NCI-H748 (cell line): ENCODE data around the gene ADAMTSL4.
A peak's percentile ranks its signal among the peaks of the same experiment; 100 is the strongest.
"Not testable (repeated sequence)": the region's sequence is repeated elsewhere in the genome, so short reads cannot be mapped to it uniquely, and the experiment has no call there.

Experiments used
- DNase-seq: peaks from one replicate; lab custom pipeline; 2025; ENCODE audit not compliant: unreplicated experiment; lab: John Stamatoyannopoulos, UW

ADAMTSL4 gene

DNA sequence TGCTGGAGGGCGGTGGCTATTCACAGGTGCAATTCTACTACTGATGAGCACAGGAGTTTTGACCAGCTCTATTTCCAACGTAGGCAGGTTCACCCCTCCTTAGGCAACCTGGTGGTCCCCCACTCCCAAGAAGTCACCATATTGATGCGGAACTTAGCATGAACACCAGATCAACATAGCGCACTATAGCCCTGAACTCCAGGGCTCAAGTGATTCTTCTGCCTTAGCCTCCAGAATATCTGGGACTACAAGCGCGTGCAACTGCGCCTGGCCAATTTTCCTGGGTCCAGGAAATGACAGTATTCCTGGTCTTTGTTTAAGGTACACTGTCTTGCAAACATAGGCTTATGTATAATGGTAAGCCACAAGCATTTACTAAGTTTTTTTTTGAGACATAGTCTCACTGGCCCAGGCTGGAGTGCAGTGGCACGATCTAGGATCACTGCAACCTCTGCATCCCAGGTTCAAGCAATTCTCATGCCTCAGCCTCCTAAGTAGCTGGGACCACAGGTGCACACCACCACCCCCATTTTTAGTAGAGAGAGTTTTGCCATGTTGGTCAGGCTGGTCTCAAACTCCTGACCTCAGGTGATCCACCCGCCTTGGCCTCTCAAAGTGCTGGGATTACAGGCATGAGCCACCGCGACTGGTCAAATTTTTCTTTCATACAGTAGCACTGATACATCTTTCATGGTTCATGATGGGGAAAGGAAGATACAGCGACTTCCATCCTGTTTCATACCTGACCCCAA is 17.6 kb downstream of the ADAMTSL4 start:
- no peak for DNase-seq

- no peak for DNase-seq
Observed at GRCh38 chr1:150567341-150567716, 18.1 kb downstream of the ADAMTSL4 start.

DNA sequence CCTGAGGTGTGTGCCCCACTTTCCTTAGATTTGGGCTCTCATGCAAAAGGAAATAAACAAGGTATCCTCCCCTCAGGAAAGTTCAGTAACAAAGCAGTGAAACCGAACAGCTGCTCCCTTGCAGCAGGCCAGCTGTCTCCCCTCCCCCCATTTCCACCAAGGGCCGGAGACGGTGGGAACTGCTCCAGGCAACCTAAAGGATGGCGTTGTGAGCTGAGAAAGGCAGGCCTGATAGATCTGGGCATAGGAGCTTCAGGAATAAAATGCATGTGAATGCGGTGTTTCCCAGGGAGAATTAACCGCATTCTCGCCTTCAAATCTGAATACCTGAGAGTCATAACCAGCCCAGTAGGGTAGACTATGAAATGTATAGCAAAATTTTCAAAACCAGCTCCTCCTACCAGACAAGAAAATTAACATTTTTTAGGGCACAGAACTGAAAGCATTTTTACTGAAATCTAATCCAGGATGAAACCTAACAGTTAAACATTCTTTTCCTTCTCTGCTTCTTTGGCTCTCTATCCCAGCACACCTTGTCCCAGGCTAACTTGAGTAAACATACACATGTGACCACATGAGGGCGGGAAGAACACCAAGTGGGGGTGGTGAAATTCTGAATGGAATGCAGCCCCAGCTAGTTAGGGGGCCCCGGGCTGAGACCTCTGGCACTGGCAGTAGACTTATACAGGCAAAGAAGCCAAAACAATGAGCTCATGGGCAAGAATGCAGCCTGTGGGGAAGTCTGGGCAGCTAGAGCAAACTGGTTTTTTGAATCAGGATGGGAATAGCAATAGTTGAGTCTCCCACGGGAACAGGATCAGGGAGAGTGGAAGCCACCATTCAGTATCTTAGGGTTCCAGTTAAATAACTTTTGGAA is 18.7 kb downstream of the ADAMTSL4 start:
- no peak for DNase-seq

GRCh38 chr1:150568594-150568966 is 19.4 kb downstream of the ADAMTSL4 start:
- no peak for DNase-seq

DNA sequence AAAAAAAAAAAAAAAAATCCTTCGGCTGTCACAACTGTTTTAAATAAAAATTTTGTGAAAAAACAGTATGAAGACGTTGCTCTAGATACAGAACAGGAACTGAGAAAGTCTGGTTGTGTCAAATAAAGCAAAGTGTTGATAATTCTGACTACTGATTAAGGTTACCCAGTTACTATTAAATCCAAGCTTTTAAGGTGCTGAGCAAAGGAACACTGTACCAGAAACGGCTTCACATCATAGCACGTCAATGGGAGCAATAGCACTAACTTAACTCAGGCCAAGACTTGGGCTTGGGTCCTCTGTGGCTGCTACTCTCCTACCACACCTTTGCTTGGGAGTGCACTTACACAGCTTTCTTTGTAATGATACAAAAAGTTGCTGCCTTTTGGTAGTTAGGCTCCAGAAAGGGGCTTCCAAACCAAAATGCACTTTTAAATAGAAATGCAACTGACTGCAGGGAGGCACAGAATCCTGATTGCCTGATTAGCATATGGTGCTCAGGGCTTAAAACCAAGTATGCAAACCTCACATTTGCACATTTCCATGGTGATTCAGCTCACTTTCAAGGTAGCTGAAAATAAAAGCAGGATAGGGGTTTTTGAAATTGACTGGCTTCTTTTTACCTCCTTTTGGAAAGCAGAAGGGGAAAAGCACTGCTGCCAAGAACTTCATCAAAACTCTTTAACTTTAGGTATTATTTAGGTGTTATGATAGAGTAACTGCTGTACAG is 23.9 kb downstream of the ADAMTSL4 start:
- no peak for DNase-seq

DNA sequence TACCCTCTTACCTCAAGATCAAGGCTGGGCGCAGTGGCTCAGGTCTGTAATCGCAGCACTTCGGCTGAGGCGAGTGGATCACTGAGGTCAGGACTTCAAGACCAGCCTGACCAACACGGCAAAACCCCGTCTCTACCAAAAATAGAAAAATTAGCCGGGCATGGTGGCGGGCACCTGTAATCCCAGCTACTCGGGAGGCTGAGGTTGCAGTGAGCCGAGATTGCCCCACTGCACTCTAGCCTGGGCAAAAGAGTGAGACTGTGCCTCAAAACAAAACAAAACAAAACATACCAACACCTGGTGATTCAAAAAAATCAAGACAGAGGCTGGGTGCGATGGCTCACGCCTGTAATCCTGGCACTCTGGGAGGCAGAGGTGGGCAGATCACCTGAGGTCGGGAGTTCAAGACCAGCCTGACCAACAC is 24.5 kb downstream of the ADAMTSL4 start:
- DNase-seq = not testable (repeated sequence)

DNA sequence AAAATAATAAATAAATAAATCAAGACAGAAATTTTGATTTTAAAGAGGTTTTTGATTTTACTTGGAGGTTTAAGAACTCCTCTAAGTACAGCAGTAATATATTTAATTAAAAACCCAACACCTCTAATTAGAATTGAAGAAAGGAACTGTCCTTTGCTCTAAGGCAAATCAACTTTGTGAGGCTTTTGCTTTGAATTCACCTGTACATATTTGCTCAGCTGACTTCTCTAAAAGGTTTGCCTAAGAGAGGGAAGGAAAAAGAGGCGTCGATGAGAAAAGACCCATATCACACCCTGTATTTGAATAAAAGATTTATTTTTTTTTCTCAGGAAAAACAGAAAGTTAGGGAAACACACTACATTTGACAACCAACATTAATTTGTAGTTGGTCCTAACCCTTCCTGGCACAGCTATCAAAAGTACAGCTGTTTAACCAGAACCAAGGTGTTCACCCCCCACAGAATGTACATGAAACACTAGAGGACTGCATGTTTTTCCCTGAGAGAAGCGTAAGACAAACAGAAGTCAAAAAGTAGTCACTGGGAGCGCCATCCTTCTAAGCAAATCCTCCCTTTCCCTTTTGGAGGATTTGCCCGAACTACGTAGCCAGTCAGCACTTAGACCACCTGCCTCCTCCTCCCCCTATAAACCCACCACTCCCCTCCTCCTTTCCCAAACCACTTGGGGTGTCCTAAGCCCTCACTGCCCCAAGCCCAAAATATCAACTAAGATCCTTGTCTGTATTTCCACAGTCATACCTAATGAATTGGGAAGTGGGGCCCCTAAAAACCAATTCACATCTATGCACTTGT is 25.3 kb downstream of the ADAMTSL4 start:
- no peak for DNase-seq

DNA sequence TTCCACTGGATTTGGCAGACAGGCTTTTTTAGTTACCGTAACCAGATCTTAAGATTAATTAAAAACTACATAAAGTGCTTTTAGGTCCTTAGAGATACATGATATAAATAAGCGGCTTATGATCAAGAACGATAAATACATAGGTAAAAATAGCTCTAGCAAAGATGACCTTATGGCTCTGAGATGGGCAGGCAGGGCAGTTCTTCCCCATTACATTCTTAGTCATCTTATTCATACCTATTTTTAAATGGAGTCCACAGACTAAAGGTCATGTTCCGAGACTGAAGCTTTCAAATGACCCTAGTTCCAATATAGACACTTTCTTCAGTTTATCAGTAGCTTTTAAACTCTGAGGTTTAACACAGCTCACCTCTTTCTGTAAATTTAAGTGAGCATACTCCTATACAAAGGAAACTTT is 25.9 kb downstream of the ADAMTSL4 start:
- DNase-seq = no peak

- peak; percentile 37 for DNase-seq
Observed at GRCh38 chr1:150575518-150576366, 26.5 kb downstream of the ADAMTSL4 start.

- DNase-seq = no peak
Observed at GRCh38 chr1:150576367-150576711, 27.1 kb downstream of the ADAMTSL4 start.

DNA sequence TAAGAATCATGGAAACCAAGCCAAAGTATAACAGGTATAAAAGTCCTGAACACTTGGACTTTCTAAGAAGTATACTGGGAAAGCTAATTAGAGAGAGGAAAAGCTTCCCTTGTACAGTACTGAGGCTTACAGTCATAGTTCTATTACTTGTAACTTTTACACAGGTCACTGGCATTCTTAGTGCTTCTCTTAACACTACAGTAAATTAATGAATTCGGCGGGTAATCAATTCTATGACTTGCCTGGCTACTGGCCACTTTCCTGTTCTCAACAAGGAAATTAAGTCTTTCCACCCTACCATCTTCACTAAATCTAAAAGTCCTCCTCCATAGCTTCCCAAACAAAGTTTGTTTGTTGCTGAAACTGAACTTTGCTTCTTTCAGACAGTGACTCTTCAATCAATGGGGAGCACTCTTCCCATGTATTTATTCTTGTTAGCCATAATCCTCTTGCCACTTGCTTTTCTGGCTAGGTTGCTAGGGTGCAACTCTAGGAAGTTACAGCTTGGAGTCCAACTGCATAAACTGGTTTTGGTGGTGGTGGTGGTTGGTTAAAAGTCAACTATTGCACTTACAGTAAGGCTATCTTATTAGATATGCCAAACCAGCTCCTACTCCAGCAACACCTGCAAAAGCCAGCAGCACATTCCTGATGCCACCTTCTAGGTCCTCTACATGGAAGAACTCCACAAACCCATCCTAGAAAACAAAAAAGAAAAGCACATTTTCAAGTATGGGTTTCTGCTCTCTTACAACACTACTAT is 27.8 kb downstream of the ADAMTSL4 start:
- DNase-seq = no peak

- DNase-seq = peak; percentile 42
Observed at GRCh38 chr1:150577557-150578271, 28.5 kb downstream of the ADAMTSL4 start.

GRCh38 chr1:150578272-150579109 is 29.3 kb downstream of the ADAMTSL4 start:
- DNase-seq = peak; percentile 86

DNA sequence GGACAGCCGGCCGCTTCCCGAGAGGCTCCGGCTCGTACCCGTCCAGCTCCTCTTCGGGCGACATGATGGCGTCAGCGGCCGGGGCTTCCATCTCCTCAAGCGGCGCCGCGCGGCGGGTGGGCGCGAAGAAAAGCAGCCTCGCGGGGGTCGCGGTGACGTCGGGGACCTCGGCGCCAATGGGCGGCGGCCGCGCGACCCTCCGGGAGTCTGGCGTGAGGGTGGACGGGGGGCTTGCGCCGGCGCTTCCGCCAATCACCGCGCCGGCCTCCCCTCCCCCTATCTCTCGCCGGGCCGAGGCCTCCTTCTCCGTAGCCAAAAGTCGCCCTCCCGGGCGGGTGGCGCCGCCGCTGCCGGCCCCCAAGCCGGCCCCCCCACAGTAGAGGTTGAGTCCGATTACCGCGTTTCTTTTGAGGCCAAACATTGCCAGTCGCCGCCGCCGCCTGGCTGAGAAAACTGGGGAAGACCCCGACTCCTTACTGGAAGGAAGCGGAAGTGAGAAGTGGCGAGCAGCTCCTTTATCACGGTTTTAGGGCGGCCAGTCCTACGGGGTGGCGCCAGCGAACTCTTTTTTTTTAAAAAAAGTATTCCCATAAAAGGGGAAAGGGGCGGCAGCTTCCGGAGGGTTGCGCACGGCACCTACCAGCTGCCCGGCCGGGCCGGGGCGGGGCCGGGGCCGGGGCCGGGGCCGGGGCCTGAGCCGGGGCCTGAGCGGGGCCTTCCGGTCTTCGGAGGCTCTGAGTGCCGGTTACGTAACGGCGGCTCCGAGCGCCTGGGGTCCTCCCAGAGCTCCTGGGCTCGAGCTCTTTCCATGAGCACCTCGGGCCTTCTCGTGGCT is 30.1 kb downstream of the ADAMTSL4 start, which contains the start of gene MCL1:
Gene MCL1 (minus strand): TSS at position 501 of the 835 bp plus-strand sequence. CDS start 80 bp downstream, at position 421.
- DNase-seq = peak; percentile 98

DNA sequence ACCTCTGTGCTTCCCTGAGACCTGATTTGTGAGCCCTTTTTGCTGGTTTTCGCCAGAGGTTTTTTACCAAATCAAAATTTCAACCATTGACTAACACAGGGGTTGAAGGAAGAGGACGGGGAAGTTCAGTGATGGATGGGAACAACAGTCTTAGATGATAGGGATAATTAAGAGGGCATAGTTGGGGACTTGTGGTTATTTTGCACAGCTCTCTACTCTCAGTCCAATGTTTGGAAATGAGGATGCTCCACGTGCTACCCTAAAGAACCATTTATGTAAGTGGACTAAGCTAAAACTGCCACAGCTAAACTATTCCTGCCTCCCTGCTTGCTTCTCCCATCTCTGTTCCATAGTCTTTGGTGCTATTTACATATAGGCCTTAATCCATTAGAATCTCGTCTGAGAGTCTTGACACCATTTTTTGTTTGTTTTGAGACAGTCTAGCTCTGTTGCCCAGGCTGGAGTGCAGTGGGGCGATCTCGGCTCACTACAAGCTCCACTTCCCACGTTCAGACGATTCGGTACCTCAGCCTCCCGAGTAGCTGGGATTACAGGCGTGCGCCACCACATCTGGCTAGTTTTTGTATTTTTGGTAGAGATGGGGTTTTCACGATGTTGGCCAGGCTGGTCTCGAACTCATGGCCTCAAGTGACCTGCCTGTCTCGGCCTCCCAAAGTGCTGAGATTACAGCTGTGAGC is 30.9 kb downstream of the ADAMTSL4 start:
- DNase-seq = no peak

DNA sequence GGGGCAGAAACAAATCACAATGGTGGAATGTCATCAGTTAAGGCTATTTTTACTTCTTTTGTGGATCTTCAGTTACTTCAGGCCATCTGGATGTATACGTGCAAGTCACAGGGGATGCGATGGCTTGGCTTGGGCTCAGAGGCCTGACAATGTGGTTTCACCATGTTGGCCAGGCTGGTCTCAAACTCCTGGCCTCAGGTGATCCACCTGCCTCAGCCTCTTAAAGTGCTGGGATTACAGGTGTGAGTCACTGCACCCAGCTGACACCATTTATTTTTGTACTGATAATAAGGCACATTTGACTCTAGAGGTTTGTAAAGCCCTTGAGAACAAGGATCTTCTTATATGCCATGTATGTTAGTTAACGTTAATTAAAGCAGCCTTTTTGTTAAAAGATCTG is 31.8 kb downstream of the ADAMTSL4 start:
- not testable (repeated sequence) for DNase-seq
